NOMO-1 treated with dmso at 0.1 percent for 144 hours (cell line): ENCODE results near the gene LDHA.
"Not testable (repeated sequence)": the region's sequence is repeated elsewhere in the genome, so short reads cannot be mapped to it uniquely, and the experiment has no call there.

Experiments
- DNase-seq: peaks from one replicate; lab custom pipeline; 2025; ENCODE audit not compliant: unreplicated experiment; lab: John Stamatoyannopoulos, UW

The LDHA gene

DNA sequence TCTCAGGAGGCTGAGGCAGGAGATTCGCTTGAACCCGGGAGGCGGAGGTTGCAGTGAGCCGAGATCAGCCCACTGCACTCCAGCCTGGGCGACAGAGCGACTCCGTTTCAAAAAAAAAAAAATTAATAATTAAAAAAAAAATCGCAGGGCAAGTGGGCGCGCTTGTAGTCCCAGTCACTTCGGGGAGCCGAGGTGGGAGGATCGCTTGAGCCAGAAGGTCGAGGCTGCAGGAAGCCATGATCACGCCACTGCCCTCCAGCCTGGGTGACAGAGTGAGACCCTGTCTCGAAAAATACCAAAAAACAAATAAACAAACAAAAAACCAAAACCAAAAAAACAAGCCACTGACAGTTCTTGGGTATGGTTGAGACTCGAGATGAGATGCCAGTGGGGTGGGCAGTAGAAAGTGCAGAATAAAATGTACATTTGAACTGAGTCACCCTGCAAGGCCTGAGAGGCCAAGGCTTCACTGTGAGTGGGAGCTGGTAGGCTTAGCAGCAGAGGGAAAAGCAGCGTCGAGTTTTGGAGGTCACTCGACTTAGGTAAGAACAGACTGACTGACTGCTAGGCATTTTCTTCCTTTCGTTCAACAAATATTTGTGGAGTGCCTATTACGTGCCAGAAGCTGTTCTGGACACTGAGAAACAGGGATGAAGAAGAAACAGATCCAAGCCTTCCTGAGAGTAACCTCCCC is 635 bp upstream of the LDHA start:
- DNase-seq = no peak

DNA sequence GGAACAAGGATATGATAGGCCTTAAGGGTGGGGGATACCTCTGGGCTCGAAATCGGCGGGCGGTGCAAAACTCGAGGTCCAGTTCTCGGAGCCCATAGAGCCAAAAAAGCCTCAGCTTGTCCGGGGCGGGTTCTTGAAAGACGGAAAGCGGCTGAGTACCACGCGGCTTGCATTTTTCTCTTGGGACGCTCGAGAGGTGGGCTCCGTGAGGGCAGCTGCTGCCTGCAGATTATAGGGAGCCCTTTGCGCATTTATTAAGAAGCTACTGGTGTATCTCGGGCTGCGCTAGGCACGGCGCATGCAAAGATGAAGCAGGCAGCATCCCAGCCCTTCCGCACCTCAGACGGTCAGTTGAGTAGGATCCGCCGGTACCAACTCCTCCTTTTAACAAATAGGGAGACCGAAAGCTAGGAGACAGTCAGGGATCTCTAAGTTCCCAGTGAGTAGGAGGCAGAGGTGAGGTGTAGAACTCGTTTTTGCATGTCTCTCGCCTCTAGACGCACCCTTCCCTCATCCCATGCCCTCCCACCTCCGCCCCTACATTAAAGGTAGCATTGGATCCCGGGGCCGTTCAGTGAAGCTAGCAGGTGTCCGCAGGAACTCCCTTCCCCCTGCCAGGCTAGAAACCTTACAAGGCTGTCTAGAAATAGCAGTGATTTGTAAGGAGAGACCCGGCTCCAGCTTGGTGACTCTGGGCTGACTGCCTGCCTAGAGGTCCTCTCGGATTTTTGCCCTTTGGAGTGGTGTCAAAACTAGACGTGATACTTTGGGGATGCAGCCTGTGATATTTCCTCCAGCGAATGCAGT is 768 bp downstream of the LDHA start:
- no peak for DNase-seq

DNA sequence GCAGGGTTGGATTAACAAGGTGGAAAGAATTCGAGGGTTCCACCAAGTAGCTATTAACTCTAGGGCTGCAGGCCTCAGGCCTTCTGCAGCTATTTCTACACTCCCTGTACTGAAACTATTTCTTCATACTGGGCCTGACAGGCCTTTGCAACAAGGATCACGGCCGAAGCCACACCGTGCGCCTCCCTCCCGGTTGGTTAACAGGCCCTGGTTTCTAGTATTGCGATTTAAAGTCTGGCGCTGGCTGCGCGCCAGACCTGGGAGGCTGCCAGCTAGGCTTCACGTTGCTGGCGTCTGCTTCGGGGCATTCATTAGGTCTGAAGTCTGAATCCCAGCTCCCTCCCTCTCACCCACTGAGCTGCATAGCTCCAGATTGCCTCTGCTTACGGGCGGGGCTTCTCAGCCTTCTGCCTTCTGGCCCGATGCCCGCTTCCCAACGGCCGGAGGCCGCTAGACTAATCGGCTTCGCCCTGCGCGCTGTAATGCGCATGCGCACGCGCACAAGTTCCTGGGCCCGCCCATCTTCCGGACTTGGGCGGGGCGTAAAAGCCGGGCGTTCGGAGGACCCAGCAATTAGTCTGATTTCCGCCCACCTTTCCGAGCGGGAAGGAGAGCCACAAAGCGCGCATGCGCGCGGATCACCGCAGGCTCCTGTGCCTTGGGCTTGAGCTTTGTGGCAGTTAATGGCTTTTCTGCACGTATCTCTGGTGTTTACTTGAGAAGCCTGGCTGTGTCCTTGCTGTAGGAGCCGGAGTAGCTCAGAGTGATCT is 1.6 kb downstream of the LDHA start:
- DNase-seq = peak; percentile 97

GRCh38 chr11:18397921-18398320 is 3.6 kb downstream of the LDHA start:
- DNase-seq = no peak

DNA sequence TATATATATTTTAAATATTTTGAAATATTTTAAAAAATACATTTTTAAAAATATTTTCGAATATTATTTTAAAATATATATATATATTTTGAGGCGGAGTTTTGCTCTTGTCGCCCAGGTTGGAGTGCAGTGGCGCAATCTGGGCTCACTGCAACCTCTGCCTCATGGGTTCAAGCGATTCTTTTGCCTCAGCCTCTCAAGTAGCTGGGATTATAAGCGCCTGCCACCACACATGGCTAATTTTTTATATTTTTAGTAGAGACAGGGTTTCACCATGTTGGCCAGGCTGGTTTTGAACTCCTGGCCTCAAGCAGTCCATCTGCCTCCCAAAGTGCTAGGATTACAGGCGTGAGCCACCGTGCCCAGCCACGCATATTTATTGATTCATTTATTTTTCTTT is 6.7 kb downstream of the LDHA start:
- not testable (repeated sequence) for DNase-seq

DNA sequence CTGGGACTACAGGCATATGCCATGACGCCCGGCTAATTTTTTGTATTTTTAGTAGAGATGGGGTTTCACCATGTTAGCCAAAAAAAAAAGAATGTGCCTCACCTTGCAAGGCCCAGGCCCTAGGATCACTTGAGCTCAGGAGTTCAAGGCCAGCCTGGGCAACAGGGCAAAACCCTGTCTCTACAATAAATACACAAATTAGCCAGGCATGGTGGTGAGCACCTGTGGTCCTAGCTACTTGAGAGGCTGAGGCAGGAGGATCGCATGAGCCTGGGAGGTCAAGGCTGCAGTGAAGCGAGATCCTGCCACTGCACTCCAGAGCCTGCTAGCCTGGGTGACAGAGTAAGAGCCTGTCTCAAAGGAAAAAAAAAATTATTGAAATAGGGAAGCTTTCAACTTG is 9.7 kb downstream of the LDHA start:
- DNase-seq = no peak

DNA sequence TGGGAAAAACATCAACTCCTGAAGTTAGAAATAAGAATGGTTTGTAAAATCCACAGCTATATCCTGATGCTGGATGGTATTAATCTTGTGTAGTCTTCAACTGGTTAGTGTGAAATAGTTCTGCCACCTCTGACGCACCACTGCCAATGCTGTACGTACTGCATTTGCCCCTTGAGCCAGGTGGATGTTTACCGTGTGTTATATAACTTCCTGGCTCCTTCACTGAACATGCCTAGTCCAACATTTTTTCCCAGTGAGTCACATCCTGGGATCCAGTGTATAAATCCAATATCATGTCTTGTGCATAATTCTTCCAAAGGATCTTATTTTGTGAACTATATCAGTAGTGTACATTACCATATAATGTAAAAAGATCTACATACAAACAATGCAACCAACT is 13.0 kb downstream of the LDHA start:
- not testable (repeated sequence) for DNase-seq

- DNase-seq = no peak
Measured at GRCh38 chr11:18408558-18409291, 14.4 kb downstream of the LDHA start.

- no peak for DNase-seq
Measured at GRCh38 chr11:18416459-18416858, 22.1 kb downstream of the LDHA start.

DNA sequence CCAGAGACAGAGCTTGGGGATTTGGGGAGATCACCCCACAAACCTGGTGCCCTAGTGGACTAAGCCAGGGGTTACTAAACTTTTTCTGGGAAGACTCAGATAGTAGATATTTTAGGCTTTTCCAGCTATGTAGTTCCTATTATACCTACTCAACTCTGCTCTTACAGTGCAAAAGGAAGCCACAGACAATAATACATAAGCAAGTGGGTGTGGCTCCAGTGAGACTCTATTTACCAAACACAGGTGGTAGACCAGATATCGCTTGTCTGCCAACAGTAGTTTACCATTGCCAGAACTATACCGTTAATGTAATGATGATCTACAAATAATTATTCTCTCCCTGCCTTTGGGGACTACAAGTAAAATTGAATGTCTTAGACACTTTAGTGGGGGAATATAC is 24.7 kb downstream of the LDHA start:
- DNase-seq = no peak

GRCh38 chr11:18420067-18420466 is 25.7 kb downstream of the LDHA start:
- DNase-seq = no peak

DNA sequence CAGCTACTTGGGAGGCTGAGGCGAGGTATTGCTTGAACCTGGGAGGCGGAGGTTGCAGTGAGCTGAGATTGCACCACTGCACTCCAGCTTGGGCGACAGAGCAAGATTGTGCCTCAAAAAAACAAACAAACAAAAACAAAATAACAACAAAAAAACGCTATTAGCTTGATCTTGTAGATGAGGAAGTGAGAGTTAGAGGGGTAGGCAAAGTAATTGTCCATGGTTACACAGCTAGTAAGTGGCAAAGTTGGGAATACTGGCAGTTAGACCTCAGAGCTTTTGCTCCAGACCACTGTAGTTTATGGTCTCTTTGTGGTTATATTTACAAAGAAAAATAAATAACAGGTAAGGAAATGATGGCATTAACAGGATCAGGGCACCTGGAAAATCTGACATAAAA is 32.9 kb downstream of the LDHA start:
- no peak for DNase-seq

DNA sequence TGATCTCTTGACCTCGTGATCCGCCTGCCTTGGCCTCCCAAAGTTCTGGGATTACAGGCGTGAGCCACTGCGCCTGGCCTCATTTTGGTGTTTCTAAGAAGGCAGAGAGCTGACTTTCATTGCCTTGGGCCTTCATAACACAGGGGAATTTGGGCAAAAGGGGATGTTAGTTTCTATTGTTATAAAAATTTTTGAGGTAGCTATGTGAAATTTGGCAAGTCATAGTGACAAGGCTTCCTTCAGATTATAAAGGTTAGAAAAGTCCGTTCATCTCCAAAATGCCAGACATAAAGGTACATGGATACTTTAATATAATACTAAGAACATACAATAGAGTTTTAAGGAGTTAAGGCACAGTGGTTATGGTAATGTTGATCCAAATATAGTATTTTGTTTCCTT is 35.0 kb downstream of the LDHA start:
- DNase-seq = no peak

DNA sequence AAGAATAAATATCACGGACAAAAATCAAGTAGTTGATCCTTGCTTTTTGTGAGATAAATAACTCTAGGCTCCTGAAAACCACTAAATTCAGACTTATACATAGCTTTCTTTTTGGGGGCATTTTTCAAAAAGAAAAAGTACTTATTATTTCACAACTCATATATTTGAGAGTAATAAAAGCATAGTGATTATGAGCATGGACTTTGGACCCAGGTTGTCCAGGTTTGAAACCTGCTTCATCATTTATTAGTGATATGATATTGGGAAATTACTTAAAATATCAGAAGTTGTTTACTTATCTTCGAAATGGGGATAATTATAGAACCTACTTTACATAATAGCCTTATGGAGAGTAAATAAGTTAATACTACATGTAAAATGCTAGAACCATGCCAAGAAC is 44.3 kb downstream of the LDHA start:
- no peak for DNase-seq

- DNase-seq = no peak
Measured at GRCh38 chr11:18449251-18449650, 54.9 kb downstream of the LDHA start.

DNA sequence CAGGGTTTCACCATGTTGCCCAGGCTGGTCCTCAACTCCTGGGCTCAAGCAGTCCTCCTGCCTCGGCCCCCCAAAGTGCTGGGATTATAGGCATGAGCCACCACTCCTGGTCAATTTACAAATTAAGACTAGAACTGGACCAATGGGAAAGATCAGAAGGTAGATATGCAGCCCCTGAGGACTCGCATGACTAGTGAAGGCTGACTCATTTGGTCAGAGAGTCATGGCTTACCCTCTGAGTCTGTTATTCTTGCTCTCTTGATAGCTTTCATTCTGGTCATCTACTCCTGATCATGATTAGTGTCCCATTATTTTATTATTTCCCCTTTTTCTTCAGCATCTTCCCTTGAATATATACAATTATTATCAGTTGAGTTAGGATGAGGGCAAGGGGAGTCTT is 58.6 kb downstream of the LDHA start:
- DNase-seq = no peak

DNA sequence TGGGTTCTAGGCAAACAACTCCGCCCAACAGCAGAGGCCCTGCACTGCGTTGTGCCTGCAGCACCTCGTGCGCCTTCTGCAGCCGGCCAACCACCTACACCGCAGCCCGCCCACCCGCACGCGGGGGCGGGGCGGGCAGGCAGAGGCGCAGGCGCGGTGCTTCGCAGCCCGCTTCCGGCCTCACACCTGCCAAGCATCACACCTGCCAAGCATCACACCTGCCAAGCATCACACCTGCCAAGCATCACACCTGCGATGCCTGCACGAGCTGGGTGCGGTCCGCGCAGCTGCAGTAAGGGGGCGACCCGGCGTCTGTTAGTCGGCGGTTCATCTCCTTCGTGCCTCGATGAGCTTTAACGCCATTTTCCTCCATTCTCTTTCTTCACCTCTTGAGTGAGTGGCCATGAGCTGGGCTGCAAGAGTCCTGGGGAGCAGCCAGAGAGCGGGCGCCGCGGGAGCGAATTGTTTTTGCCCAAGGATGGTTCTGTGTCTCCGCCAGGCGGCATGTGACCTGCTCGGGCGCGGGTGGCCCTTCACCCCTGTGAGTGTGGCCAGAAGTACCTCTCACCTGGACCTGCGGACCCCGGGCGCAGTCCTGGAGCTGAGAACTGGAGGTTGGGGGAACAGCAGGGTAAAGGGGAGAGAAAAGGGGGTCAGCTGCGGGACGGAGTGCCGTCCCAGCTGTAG is 61.5 kb downstream of the LDHA start, which contains the start of gene LDHAL6A:
Gene LDHAL6A, plus strand, starts transcription at position 171 of the 687 bp plus-strand sequence. CDS start 825 bp downstream, outside the sequence.
- no peak for DNase-seq

GRCh38 chr11:18457450-18457849 is 63.1 kb downstream of the LDHA start:
- no peak for DNase-seq
